Measurements from ENCODE around the gene CYBA.
"Not testable (repeated sequence)": the region's sequence is repeated elsewhere in the genome, so short reads cannot be mapped to it uniquely, and the experiment has no call there.

The CYBA gene

DNA sequence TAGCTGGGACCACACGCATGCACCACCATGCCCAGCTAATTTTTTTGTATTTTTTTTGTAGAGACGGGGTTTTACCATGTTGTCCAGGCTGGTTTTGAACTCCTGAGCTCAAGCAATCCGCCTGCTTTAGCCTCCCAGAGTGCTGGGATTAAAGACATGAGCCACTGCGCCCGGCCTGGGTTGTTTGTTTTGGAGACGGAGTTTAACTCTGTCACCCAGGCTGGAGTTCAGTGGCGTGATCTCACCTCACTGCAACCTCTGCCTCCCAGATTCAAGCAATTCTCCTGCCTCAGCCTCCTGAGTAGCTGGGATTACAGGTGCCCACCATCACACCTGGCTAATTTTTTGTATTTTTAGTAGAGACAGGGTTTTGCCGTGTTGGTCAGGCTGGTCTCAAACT is 41.4 kb downstream of the CYBA start:
- DNase-seq: not testable (repeated sequence)

DNA sequence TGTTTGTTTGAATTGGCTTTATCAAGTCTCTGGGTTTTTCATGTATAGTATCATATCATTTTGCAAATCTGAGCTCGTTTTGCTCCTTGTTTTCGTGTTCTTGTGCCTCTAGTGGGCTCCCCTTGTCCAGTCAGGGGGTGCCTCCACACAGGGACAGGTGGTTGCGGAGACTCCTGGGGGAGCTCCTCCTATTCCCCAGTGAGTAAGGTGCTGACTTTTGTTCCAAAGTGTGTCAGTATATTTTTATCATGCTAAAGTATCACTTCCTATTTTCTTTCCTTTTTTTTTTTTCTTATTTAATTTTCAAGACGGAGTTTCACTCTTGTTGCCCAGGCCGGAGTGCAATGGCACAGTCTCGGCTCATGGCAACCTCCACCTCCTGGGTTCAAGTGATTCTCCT is 42.8 kb downstream of the CYBA start:
- DNase-seq: no peak

DNA sequence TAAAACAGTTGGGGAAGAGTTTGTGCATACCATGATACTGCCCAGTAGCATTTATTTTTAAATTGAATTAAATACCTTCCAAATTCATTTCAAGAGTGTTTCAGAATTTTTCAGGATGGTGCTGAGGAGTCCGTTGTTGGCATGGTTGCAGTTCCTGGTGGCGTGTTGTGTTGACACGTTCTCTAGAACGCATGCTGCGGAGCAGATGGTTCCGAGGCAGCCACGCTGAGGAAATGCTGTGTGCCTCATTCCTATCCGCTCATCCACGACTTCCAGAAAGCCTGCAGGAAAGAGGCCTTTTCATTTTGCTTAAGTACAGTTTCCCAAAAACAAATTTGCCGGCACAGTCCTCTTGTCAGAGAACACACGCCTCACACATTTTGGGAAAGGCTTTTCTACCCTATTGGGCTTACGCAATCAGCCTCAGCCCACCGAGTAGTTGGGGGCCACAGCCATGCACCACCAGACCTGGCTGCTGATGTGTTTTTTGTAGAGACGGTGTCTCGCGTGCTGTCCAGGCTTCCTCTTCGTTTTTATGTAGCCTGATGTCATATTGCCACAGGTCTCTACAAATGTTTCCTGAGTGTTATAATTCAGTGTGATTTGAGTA is 44.6 kb downstream of the CYBA start:
- DNase-seq: no peak

GRCh38 chr16:88605186-88606147 is 45.4 kb downstream of the CYBA start:
- no peak for DNase-seq

GRCh38 chr16:88602091-88602490 is 48.8 kb downstream of the CYBA start:
- DNase-seq: no peak

DNA sequence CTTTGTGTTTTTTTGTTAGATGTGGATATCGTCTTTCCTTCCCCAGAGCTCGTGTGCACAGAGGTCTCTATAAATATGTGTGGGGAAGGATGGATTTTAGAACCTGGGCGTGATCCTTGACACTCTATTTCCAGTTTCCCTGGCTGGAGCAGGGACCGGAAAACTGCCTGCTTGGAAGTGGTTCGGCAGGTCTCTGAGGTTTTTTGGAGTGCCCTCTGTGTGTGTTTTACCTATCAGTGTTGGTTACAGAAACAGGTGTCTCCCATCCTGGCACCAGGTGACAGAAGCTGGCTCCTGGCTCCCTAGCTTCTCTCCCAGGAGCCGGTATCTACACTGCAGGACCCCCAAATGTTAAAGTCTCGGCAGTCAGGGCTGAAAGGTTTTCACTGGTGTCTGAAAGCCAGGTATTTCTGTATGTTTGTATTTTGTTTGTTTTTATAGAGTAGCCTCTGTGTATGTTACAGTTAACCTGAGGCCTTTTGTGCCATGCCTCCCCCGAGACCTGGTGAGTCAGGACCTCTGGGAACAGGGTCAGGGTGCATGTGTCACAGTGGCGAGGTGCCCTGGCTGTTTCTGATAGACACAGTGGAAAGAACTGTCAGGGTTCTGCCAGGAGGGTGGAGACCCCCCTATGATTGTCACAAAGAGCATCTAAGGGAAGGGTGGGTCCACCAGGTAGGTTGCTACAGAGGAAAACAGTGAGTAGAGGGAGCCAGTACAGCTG is 49.4 kb downstream of the CYBA start:
- no peak for DNase-seq

DNA sequence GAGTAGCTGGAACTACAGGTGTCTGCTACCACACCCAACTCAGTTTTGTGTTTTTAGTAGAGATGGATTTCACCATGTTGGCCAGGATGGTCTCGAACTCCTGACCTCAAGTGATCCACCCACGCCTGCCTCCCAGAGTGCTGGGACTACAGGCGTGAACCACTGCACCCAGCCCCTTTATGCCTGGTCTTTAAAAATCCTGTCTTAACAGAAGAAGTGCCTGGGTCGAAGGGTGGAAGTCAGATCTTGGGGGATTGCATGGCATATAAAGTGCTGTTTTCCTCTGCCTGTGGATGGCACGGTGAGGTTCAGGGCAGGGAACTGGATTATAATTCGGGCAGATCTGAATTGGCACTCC is 50.3 kb downstream of the CYBA start:
- DNase-seq: no peak

DNA sequence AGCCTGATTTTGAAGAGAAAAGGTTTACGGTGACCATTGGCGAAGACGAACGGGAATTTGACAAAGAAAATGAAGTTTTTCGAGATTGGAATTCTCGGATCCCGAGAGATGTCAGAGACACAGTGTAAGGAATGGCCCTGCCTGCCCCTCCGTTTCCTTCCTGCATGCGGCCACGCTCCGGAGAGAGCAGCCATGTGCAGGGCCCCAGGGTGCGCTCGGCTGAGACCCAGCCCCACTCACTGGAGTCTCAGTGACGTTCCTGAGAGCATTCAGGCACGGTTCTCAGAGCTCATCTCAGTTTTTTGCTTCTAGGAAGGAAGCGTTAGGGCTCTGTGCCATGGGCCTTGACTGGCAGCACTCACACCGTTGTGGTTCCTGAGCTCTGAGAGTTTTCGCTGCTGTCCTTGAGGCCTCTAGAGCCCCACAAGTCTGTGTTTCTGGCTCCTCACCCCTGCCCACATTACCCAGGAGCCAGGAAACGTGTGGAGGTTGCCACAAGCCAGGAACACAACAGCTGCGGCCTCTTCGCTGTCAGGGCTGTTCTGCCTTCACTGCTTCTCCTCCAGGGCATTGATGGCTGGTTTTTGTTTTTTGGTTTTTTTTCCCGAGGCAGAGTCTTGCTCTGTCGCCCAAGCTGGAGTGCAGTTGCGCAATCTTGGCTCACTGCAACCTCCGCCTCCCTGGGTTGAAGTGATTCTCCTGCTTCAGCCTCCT is 50.9 kb downstream of the CYBA start:
- no peak for DNase-seq

DNA sequence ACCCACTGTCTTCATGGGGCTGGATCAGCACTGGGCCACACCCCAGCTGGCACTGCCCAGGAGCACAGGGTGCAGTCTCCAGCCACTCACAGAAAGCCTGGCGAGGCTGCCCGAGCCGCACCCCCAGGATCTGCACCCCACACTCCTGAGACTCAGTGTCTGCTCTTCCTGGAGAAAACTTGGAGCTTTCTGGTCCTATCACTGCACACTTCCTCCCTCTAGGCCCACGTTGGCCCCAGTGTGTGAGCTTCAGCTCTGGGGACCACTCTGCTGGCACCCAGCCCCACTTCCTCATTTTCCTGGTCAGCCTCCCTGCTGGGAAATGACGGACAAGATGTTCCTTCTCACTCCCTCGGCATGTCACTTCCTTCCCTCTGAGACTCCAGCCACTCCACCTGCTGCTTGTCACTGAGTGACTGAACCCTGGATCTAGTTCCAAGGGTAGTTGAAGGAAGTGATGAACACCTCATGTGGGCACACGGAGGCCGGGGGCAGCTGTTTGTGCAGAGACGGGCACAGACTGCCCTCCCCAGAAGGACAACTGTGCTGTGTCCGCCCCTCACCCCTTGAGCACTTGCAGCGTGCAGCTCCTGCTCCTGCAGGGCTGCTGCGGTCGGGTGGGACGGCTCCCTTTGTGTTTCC is 51.6 kb downstream of the CYBA start:
- peak; percentile 34 for DNase-seq

DNA sequence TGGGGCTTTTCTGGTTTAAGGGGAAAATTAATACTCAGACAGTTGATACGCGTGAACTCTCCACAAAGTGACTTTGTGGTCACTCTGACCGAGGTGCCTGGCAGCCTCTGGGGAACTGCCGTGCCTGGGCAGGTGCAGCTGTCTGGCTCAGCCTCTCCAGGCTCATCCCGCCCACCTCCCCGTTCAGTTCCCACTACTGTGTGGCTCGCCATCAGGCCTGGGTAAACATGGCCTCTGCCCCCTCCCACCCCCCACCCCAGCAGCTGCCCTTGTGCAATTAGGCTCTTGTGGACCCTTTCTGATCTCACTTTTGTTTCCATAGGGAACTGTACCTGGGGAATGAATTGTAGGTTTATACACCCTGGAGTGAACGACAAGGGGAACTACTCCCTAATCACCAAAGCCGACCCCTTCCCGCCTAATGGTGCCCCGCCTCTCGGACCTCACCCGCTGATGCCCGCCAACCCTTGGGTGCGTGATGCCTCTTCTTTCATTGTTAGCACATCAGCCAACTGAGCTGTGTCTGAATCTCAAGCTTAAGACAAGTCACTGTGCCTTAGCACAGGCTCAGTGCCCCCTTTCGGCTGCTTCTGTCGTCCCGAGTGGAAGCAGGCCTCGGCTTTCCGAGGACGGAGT is 52.9 kb downstream of the CYBA start:
- no peak for DNase-seq

DNA sequence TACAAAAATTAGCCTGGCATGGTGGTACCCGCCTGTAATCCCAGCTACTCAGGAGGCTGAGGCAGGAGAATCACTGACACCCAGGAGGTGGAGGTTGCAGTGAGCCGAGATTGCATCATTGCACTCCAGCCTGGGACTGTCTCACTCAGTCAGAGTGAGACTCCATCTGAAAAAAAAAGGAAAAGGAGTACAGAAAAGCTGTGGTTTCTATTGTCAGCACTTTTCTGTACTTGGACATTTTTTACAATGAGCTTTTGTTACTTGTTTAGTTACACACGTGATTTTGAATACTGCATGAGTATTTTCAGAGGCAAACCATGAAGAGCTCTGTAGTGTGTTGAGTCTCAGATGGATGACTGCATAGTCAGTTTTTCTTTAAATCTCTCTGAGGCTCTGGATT is 54.4 kb downstream of the CYBA start:
- no peak for DNase-seq

GRCh38 chr16:88595921-88596320 is 54.9 kb downstream of the CYBA start:
- no peak for DNase-seq

GRCh38 chr16:88595101-88595500 is 55.8 kb downstream of the CYBA start:
- DNase-seq: no peak

DNA sequence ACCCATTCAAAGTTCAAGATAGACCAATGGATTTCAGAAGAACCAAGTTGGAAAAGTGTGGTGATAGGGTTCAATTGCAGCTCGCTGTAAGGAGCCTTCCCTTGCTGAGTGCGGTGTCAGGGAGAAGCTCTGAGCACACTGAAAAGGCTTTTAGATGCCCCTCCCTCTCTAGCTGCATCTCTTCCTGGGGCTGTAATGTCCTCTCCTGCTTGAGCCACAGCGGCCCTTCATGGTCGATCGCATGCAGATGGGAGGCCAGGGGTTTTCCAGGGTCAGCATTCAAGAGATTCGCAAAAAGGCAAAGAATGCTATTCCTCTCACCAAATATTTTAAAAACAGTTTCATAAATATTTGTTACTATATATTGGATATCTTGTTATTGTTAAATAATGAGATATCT is 56.9 kb downstream of the CYBA start:
- no peak for DNase-seq

- DNase-seq: no peak
Measured at GRCh38 chr16:88593489-88593888, 57.4 kb downstream of the CYBA start.

All from GF-D8 (cell line).